ENCODE results near the gene UBL3. TPM values are rescaled to one million over a fixed set of nuclear protein-coding genes. Genes with fewer than 3 reads are reported as not detected.

The UBL3 gene
- total and polyA plus RNA-seq, 2 of the 8 experiments (the other 6 are each of a cell fraction or from before 2014, with no cell fraction given), result 5.3 to 16.1 TPM

- H3K18ac ChIP-seq (ENCODE audit: extremely low read depth, low read length), result no peak overlapping the region
- peaks cover 0 to 49% of the 10 kb centered on the region in 2 experiments; a peak in 3 of 4 replicates for H3K79me2 ChIP-seq (ENCODE audit: control insufficient read depth in 1 of 2, insufficient read depth in 2 of 2, low read length in 2 of 2)
- H3K4me2 ChIP-seq (ENCODE audit: insufficient read depth in 1 of 2, low read depth in 2 of 2, low read length in 2 of 2), result no peak overlapping the region
- H3K14ac ChIP-seq (ENCODE audit: insufficient read length), result no peak overlapping the region
- H3K9me3 ChIP-seq (ENCODE audit: insufficient read depth in 2 of 2, low read depth in 1 of 2, low read length in 1 of 2), result peaks cover 0 to 8% of the 10 kb centered on the region in 2 experiments; a peak in 1 of 4 replicates
- no peak overlapping the region for H4K5ac ChIP-seq (ENCODE audit: insufficient read length, low read depth, low read length)
- H3K23ac ChIP-seq (ENCODE audit: insufficient read length), result no peak overlapping the region
- H4K8ac ChIP-seq (ENCODE audit: extremely low read depth, insufficient read depth, low read length), result no peak overlapping the region
- no peak overlapping the region for H4K91ac ChIP-seq (replicated peaks; ENCODE audit: insufficient read length, low read length)
- no peaks in the 10 kb centered on the region for H3K23me2 ChIP-seq (ENCODE audit: low read depth, low read length)
- no peak overlapping the region for H3K56ac ChIP-seq (replicated peaks; ENCODE audit: insufficient read length, low read depth, low read length)
- H3K27me3 ChIP-seq (replicated peaks in 1 of 4; ENCODE audit: control insufficient read depth in 3 of 4, extremely low read depth in 1 of 4, insufficient read depth in 3 of 4, low read length in 3 of 4), result peaks cover 0 to 1% (median 0%) of the 10 kb centered on the region in 4 experiments; a peak in 1 of 7 replicates
- no peak overlapping the region for H3K4ac ChIP-seq (replicated peaks; ENCODE audit: insufficient read length, low read depth, low read length)
- H2BK12ac ChIP-seq (ENCODE audit: low read depth, low read length), result no peak overlapping the region
- H2BK120ac ChIP-seq (replicated peaks; ENCODE audit: low read depth, low read length), result no peak overlapping the region
- POLR2A ChIA-PET (ENCODE audit: partially characterized antibody), result no interaction called here
- H3K4me1 ChIP-seq (replicated peaks in 1 of 4; ENCODE audit: control insufficient read depth in 3 of 4, insufficient read depth in 4 of 4, low read length in 3 of 4), result peaks cover 0 to 7% (median 2%) of the 10 kb centered on the region in 4 experiments; a peak in 2 of 7 replicates
- H2BK15ac ChIP-seq (ENCODE audit: low read length), result no peak overlapping the region
- H3K4me3 ChIP-seq (ENCODE audit: extremely low read depth in 1 of 4, insufficient read depth in 2 of 4, low read depth in 3 of 4, low read length in 4 of 4), result no peak overlapping the region
- H2AK5ac ChIP-seq (ENCODE audit: low read depth, low read length), result no peak overlapping the region
- no peaks in the 10 kb centered on the region for H4K20me1 ChIP-seq (replicated peaks in 1 of 2; ENCODE audit: control insufficient read depth in 1 of 2, insufficient read depth in 2 of 2, low read length in 2 of 2)
- no peak overlapping the region for H2BK5ac ChIP-seq (ENCODE audit: low read depth, low read length)
- FAIRE-seq (no peak), DNase-seq (ENCODE audit: low read depth in 1 of 2, low spot score in 2 of 2) (no peak)
- CTCF ChIA-PET (ENCODE audit: partially characterized antibody), result interaction anchor here (0.9 to 1.2 kb wide), 2 partner anchors 8 to 152 kb away, joined by 3 to 6 read pairs; no protein-coding TSS in a partner anchor
- no peak overlapping the region for H2BK20ac ChIP-seq (ENCODE audit: low read length)
- no peak overlapping the region for H3K27ac ChIP-seq (ENCODE audit: low read depth, low read length)
- H2AFZ ChIP-seq (ENCODE audit: low read length), result no peak overlapping the region
- peaks cover 0 to 3% (median 0%) of the 10 kb centered on the region in 4 experiments; a peak in 1 of 8 replicates for H3K36me3 ChIP-seq (ENCODE audit: control insufficient read depth in 2 of 4, insufficient read depth in 4 of 4, low read length in 3 of 4)
- H3K79me1 ChIP-seq (ENCODE audit: low read depth, low read length), result peaks cover 4% of the 10 kb centered on the region; the same call in 1 of the 2 replicates
- no peak overlapping the region for H3K9ac ChIP-seq (replicated peaks in 1 of 4; ENCODE audit: extremely low read depth in 1 of 4, low read depth in 3 of 4, low read length in 3 of 4)
- TF ChIP-seq SP1 (IDR thresholded peaks at IDR 0.05; ENCODE audit: low read depth, low read length), result no peak
- no peak for TF ChIP-seq CTBP2 (IDR thresholded peaks at IDR 0.05; ENCODE audit: borderline replicate concordance, insufficient read depth, insufficient read length, low read length)
- TF ChIP-seq RFX5 (IDR thresholded peaks at IDR 0.05; ENCODE audit: borderline replicate concordance, low read depth, low read length), result no peak
These were observed 20.4 kb downstream of the UBL3 start for GRCh38 chr13:29830000-29830399.
